Endothelial cell of umbilical vein (primary cell): ENCODE results near the gene OR51E2. TPM values are rescaled to one million over a fixed set of nuclear protein-coding genes. Genes with fewer than 3 reads are reported as not detected.

Source experiments
- BruUV-seq: library from RNA; stranded (reverse); fragments of 400-500 nt; replicated peaks from 2 replicates; lab custom pipeline; 2021; lab: Mats Ljungman, UMichigan
- CTCF ChIA-PET: fragments of 300-600, 350-600 bp; sonication (Branson Sonifier 250); formaldehyde crosslinking; loops from one replicate; lab custom pipeline; 2021; ENCODE audit warnings: antibody characterized with exemption, inconsistent platforms; lab: Charles Lee
- POLR2A ChIA-PET: fragments of 300-600, 350-600 bp; sonication (Branson Sonifier 250); formaldehyde crosslinking; loops from one replicate; lab custom pipeline; 2021; ENCODE audit warnings: antibody characterized with exemption, inconsistent platforms; lab: Charles Lee
- DNase-seq: peaks from one replicate; pipeline ENCODE4 v3.0.0-alpha.2; 2011; ENCODE audit warnings: low read depth, low spot score
- FAIRE-seq: peaks from 2 replicates; lab custom pipeline; 2011; peaks lifted over from hg19 to GRCh38; lab: Jason Lieb, UNC
- H2AFZ ChIP-seq: 2 replicates; pipeline ENCODE4 v1.6.0; 2012; ENCODE audit warnings: low read depth, low read length, control low read depth, inconsistent platforms
- H3K27ac ChIP-seq: 2 replicates; pipeline ENCODE4 v1.5.1; 2011; ENCODE audit warnings: low read depth, mild to moderate bottlenecking, control low read depth, low read length, moderate library complexity; ENCODE audit not compliant: insufficient read depth
- H3K27me3 ChIP-seq, 2 experiments: 2 replicates each; pipeline versions ENCODE4 v1.6.0 to v1.6.1; 2011; ENCODE audit warnings: low read length in 2 of 2, mixed read lengths in 1 of 2; ENCODE audit not compliant: control insufficient read depth in 2 of 2, insufficient read depth in 2 of 2
- H3K36me3 ChIP-seq, 2 experiments: 2 replicates in 1 of 2; 3 replicates in 1 of 2; pipeline ENCODE4 v1.5.1; 2011; ENCODE audit warnings: low read length in 2 of 2, mild to moderate bottlenecking in 1 of 2, moderate library complexity in 1 of 2; ENCODE audit not compliant: control insufficient read depth in 2 of 2, insufficient read depth in 2 of 2; ENCODE audit errors: extremely low read depth in 1 of 2
- H3K4me1 ChIP-seq: 3 replicates; pipeline ENCODE4 v1.5.1; 2011; ENCODE audit warnings: mild to moderate bottlenecking, low read length; ENCODE audit not compliant: control insufficient read depth, insufficient read depth; ENCODE audit errors: extremely low read depth
- H3K4me2 ChIP-seq: 2 replicates; pipeline ENCODE4 v1.6.1; 2011; ENCODE audit warnings: low read length, control low read depth, mixed read lengths; ENCODE audit not compliant: insufficient read depth
- H3K4me3 ChIP-seq, 3 experiments: fragments of 200-600 bp in 1 of 3; sonication (generic), shearing (Covaris generic) in 1 of 3; replicated peaks in 1 of 3; 2 replicates each; pipeline ENCODE4 v1.5.1; 2011 to 2016; ENCODE audit warnings: control low read depth in 3 of 3, low read length in 3 of 3, mild to moderate bottlenecking in 2 of 3, inconsistent platforms in 1 of 3, low read depth in 1 of 3, moderate library complexity in 1 of 3; ENCODE audit not compliant: insufficient read depth in 1 of 3
- H3K79me2 ChIP-seq: 2 replicates; pipeline ENCODE4 v1.6.0; 2012; ENCODE audit warnings: low read length, inconsistent platforms; ENCODE audit not compliant: control insufficient read depth, insufficient read depth
- H3K9ac ChIP-seq: replicated peaks from 2 replicates; pipeline ENCODE3; 2011; ENCODE audit warnings: low read length, control low read depth; ENCODE audit not compliant: insufficient read depth; ENCODE audit errors: extremely low read depth
- H3K9me1 ChIP-seq: replicated peaks from 3 replicates; pipeline ENCODE4 v1.6.0; 2011; ENCODE audit warnings: mild to moderate bottlenecking, low read length; ENCODE audit not compliant: control insufficient read depth, insufficient read depth; ENCODE audit errors: extremely low read depth
- H3K9me3 ChIP-seq: replicated peaks from 2 replicates; pipeline ENCODE4 v1.5.1; 2012; ENCODE audit warnings: low read length, inconsistent platforms; ENCODE audit not compliant: control insufficient read depth, insufficient read depth
- H4K20me1 ChIP-seq: replicated peaks from 2 replicates; pipeline ENCODE3; 2011; ENCODE audit warnings: mild to moderate bottlenecking, low read length; ENCODE audit not compliant: control insufficient read depth, insufficient read depth; ENCODE audit errors: extremely low read depth
- CTCF ChIP-seq, 2 donors: IDR thresholded peaks; 1 replicate in 1 of 2; 2 replicates in 1 of 2; pipeline ENCODE4 v1.5.1; 2011; ENCODE audit warnings: low read length in 2 of 2, mild to moderate bottlenecking in 2 of 2, moderate library complexity in 2 of 2, control low read depth in 1 of 2, inconsistent platforms in 1 of 2, low read depth in 1 of 2; ENCODE audit not compliant: insufficient read depth in 1 of 2; ENCODE audit errors: extremely low read depth in 1 of 2
- EZH2 ChIP-seq: IDR thresholded peaks from 2 replicates; pipeline ENCODE4 v1.6.1; 2012; ENCODE audit warnings: borderline replicate concordance, low read depth, mild to moderate bottlenecking, moderate library complexity, low read length, inconsistent platforms; ENCODE audit not compliant: severe bottlenecking
- FOS ChIP-seq: IDR thresholded peaks from 2 replicates; pipeline ENCODE4 v1.6.1; 2011; ENCODE audit warnings: mild to moderate bottlenecking, low read length, moderate library complexity, borderline replicate concordance; ENCODE audit not compliant: insufficient read depth
- GATA2 ChIP-seq: IDR thresholded peaks from 2 replicates; pipeline ENCODE4 v1.7.0; 2011; ENCODE audit warnings: low read depth, mild to moderate bottlenecking, moderate library complexity, mixed read lengths, low read length; ENCODE audit not compliant: insufficient read length, insufficient read depth
- JUN ChIP-seq: IDR thresholded peaks from 2 replicates; pipeline ENCODE4 v1.6.1; 2011; ENCODE audit warnings: borderline replicate concordance, low read depth; ENCODE audit not compliant: insufficient read length, insufficient read depth
- MAX ChIP-seq: IDR thresholded peaks from 2 replicates; pipeline ENCODE4 v1.6.1; 2011; ENCODE audit not compliant: insufficient read depth, insufficient read length
- MYC ChIP-seq: IDR thresholded peaks from one replicate; pipeline ENCODE4 v1.6.1; 2011; ENCODE audit warnings: mild to moderate bottlenecking, low read depth, low read length
- POLR2A ChIP-seq: IDR thresholded peaks from 2 replicates; pipeline ENCODE4 v1.6.1; 2012; ENCODE audit warnings: low read depth, mild to moderate bottlenecking, control low read depth, low read length
- POLR2AphosphoS5 ChIP-seq: IDR thresholded peaks from 2 replicates; pipeline ENCODE4 v1.6.1; 2012; ENCODE audit warnings: low read depth, mild to moderate bottlenecking, control low read depth, low read length, moderate library complexity; ENCODE audit not compliant: insufficient read depth
- dilution Hi-C: fragments of 300-500 bp; cut with MboI; formaldehyde crosslinking; loops from one replicate; pipeline ENCODE4 v1.15.0; 2019; ENCODE audit warnings: low sequenced_read_pairs; ENCODE audit not compliant: extremely low pct_ligation_motif_present
- intact Hi-C: fragments of 100-400 bp; cut with micrococcal nuclease; formaldehyde crosslinking; loops from one replicate; pipeline ENCODE4 v1.10.0; 2022
- polyA plus RNA-seq, 4 experiments: library from polyadenylated mRNA; depleted of rRNA in 3 of 4; stranded (reverse) in 3 of 4; unstranded in 1 of 4; fragments of >200 nt; gene quantifications; 2 replicates each; pipeline versions ENCODE4 v1.2.1 to v1.2.3, GENCODE V29; 2011 to 2012; ENCODE audit warnings: missing spikeins in 1 of 4
- total RNA-seq: library from RNA; stranded (reverse); gene quantifications from 2 replicates; pipeline ENCODE4 v1.2.3, GENCODE V29; 2021

The OR51E2 gene
- total and polyA plus RNA-seq, 2 donors (not counting 3 experiments of a cell fraction or from before 2014, with no cell fraction given): not detected

GRCh38 chr11:4643076-4643475 lies 54.6 kb downstream of the OR51E2 start:
- Histone ChIP-seq H3K4me2 (no peak overlapping the region), H3K79me2 (no peaks in the 10 kb centered on the region), H4K20me1 (no peaks in the 10 kb centered on the region), H3K27me3 (no peaks in the 10 kb centered on the region), H3K27ac (no peak overlapping the region), H3K9ac (no peak overlapping the region), H3K9me1 (no peaks in the 10 kb centered on the region), H3K36me3 (no peaks in the 10 kb centered on the region), H3K4me3 (no peak overlapping the region), H3K9me3 (no peaks in the 10 kb centered on the region), H2AFZ (no peak overlapping the region), H3K4me1 (no peaks in the 10 kb centered on the region)
- no peak for TF ChIP-seq JUN
- no peak for TF ChIP-seq CTCF (IDR thresholded peaks at IDR 0.05; ENCODE audit: extremely low read depth in 1 of 2, insufficient read depth in 1 of 2, low read depth in 1 of 2, low read length in 2 of 2)
- TF ChIP-seq FOS: no peak
- no peak for TF ChIP-seq MYC
- no peak for TF ChIP-seq GATA2
- no peak for TF ChIP-seq POLR2A
- TF ChIP-seq MAX: no peak
- TF ChIP-seq POLR2AphosphoS5: no peak
- no peak for TF ChIP-seq EZH2
- POLR2A ChIA-PET: no interaction called here
- dilution Hi-C loops: no loop called here
- BruUV-seq: no TSS peak
- DNase-seq (no peak), FAIRE-seq (no peak)
- CTCF ChIA-PET: no interaction called here
- intact Hi-C loops: no loop called here
